Measurements from ENCODE around the gene PRR11.
"Not testable (repeated sequence)": the region's sequence is repeated elsewhere in the genome, so short reads cannot be mapped to it uniquely, and the experiment has no call there.

PRR11 gene

DNA sequence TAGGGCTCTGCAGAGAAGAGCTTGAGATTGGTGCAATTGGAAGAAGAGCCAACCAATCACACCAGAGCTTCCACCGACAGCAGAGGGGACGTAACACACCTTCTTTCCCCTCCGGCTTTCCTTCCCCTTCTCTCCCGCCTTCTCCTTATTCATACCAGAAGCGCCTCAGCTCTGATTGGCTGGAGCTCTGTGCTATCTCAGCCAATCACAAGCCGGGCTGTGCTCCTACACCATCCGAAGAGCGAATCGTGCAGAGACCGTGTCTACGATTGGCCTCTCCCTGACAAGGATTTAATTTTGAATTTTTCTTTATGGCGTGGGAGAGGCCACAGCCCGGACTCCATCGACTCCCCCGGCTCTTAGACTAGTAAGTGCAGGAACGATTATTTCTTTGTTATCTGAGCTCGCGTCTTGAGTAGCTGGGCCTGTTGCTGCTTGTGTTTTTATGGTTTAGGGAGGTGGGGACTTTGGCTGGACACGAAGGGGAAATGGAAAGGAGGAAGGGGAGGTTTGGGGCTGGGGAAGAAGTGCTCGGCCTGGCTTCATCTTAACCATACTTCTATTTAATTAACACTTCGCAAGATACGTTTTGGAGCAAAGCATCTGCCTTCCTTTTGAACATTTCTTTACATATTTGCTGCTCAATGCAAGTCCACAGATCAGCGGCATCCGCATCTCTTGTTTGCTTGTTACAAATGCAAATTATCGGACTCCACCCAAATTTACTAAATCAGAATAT lies at the start of gene PRR11:
PRR11 (plus strand) TSS at position 308 of the 739 bp plus-strand sequence. CDS start 14,007 bp downstream, outside the sequence.
- peak within 1 kb of the TSS; percentile 61 for H3K4me3 ChIP-seq (ENCODE audit: low read depth, low read length)
- peak; percentile 100 for DNase-seq (ENCODE audit: low read depth)

DNA sequence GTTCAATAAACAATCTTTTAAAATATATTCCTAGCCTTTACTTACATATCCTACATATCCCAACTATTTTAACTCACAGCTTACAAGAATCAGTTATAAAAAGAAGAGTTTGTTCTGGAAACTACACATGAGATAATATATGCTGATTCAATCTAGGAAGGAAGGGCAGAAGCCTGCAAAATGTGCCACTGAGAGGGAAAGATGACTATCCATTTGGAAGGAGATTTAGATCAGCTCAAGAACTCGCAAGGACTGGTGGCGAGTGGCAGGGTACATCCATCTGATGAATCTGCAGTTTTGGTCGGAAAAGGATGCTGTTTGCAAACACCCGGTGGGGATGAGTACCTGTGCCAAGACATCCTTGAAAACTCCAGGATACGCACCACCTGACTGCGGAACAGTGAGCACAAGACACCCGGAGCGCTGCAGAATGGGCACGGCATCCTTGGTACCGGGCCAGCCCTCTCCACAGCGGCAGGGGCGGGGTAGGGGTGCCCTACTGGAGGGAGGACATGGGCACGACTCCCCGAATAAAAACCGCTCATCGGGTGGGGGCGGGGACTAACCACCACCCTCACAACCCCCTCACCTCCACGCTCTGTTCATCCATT lies 49.6 kb upstream of the PRR11 start:
- peak overlapping the region; percentile 90 for H3K4me3 ChIP-seq (ENCODE audit: low read depth, low read length)
- DNase-seq (ENCODE audit: low read depth) = no peak

DNA sequence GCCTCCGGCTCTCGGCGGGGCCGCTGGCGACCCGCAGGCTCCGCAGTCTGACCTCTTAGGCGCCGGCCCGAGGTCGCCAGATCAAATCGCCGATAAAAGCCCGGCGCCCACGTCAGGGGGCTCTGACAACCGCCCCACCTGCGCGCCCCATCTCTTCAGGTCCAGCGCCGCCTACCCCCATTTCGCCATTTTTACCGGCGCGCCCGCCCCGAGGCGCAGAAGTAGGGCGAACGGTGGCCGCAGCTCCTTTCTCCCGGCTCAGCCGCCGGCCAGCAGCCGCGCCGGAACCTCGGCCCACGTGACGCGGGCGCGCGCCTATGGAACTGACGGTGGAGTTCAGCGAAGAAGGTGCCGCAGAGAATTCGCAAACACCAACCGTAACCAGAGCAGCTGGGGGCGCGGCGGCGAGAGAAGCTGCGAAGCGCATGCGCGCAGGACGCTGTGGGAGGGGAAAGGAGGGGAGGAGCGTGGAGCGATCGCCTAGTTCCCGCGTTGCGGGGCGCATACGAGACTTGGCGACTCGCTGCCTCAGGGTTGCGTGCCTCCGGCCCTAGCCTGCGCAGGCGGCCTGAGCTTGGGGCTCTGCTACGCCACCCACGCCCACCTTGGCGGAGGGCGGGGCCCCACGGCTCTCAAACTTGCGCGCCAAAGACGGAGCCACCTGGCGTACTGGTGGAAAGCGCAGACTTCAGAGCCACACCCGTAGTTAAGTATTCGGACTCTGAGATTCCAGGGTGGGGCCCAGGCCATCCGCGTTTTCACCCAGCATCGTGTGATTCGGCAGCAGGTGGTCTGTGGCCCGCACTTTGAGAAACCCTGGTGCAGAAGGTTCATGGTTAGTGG lies 48.9 kb upstream of the PRR11 start, which contains the start of gene TRIM37:
TRIM37 (minus strand) TSS at position 418 of the 843 bp plus-strand sequence. CDS start 419 bp downstream, outside the sequence.
- peak; percentile 95 for DNase-seq (ENCODE audit: low read depth)
- H3K4me3 ChIP-seq (ENCODE audit: low read depth, low read length) = peak within 1 kb of the TSS; percentile 90

DNA sequence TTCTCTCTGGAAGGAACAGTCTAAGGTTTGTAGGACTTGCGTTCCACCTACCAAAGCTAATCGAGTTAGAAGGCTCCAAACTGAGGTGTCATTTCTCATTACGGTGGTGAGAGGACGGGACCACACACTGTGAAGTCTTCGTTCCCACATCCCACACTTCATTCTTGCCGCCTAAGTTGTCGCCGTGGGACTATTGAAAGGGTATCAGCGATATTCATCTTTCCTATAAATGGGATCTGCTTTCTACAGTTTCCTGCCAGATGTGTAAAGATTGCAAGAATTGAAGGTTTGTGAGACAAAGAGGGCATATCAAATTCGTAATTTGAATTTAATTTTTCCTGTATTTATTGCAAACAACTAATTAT lies 48.3 kb upstream of the PRR11 start:
- DNase-seq (ENCODE audit: low read depth) = no peak
- H3K4me3 ChIP-seq (ENCODE audit: low read depth, low read length) = peak overlapping the region; percentile 90

DNA sequence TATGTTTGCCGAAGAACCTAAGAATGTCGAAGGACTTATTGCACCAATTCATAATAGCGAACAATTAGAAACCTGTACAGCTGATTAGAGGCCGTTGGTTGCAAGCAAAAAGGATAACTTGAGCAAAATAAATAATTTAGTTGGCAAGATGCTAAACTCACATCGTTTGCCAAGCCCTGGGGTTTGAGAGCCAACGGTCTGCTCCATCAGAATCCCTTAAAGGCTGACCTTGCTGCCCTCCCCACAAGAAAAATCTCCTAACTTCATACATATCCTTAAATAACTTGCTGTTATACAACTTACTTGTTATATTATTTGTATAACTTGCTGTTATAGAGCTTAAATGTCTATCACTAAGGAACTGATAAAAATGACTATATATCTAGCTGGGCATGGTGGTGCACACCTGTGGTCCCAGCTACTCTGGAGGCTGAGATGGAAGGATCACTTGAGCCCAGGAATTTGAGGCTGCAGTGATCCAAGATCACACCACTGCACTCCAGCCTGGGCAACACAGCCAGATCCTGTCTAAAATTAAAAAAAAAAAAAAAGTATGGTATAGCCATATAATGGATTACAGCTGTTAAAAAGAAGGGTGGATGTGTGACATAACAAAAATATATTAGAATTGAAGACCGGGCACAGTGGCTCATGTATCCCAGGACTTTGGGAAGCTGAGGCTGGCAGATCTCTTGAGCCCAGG lies 47.0 kb upstream of the PRR11 start:
- no peak for DNase-seq (ENCODE audit: low read depth)
- H3K4me3 ChIP-seq (ENCODE audit: low read depth, low read length) = no peak overlapping the region

DNA sequence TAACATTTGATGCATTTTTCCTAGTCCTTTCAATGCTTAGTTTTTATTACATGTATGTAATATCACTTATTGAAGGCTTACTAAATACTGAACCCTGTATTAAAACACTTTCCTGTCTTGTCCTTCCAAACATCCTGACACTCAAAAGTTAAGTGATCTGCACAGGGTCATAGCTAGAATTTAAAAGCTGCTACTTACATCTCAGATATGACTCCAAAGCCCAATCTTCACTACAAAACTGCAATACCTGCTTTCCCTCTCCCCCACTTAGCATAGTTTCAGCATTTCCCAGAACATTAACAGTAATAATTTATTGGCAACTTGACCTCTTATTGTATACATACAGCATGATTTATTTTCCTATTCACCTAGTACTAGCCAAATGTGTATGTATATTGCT lies 44.6 kb upstream of the PRR11 start:
- no peak for DNase-seq (ENCODE audit: low read depth)

DNA sequence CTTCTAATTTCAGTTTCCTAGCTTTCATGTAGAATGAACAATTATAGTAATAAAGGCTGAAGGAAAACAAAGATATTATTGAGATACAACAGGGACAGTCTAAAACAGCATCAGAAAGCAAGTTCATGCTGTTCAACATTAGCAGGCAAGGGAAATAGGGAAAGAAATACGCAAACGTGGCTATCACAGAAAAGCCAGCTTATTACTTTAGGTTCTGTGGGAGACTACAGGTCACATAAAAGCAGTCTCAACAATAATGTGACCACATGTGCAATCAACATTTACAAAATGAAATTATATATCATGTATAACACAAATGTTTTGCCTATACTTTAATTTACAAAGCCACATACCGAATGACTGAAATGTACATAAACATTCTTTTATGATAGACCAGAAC lies 44.0 kb upstream of the PRR11 start:
- no peak overlapping the region for H3K4me3 ChIP-seq (ENCODE audit: low read depth, low read length)
- DNase-seq (ENCODE audit: low read depth) = no peak

More for the DNA sequence above, 44.6 kb upstream of the PRR11 start:
- no peak overlapping the region for H3K4me3 ChIP-seq (ENCODE audit: low read depth, low read length)

DNA sequence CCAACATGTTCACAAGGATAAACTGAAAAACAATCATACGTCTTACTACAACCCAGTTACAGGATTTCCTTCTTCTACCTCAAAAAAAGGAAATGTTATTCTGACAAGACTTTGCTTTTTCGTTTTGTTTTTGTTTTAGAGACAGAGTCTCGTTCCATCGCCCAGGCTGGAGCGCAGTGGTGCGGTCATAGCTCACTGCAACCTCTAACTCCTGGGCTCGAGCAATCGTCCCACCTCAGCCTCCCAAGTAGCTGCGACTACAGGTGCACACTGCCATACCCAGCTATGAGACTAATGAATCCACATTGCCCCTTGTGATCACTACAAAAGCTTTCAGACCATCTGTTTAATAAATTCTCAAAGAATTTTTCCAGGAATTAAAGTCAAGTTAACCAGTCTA lies 40.1 kb upstream of the PRR11 start:
- no peak overlapping the region for H3K4me3 ChIP-seq (ENCODE audit: low read depth, low read length)

DNA sequence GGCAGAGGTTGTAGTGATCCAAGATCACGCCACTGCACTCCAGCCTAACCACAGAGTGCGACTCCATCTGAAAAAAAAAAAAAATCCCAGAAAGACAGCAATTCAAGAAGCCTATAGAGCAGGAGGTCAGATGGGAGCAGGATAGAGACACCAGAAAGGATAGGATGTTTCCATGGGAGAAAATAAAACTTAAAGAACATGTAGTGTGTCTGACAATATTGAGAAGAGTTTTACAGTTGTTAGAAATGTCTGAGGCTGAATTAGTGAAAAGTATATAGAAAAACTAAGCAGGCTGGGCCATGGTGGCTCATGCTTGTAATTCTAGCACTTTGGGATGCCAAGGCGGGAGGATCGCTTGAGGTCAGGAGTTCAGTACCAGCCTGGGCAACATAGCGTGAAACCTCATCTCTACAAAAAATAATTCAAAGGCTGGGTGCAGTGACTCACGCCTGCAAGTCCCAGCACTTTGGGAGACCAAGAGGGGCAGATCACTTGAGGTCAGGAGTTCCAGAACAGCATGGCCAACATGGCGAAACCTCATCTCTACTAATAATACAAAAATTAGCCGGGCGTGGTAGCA lies 33.6 kb upstream of the PRR11 start:
- DNase-seq (ENCODE audit: low read depth) = no peak
- no peak overlapping the region for H3K4me3 ChIP-seq (ENCODE audit: low read depth, low read length)

More for the DNA sequence above, 40.1 kb upstream of the PRR11 start:
- DNase-seq (ENCODE audit: low read depth) = no peak

DNA sequence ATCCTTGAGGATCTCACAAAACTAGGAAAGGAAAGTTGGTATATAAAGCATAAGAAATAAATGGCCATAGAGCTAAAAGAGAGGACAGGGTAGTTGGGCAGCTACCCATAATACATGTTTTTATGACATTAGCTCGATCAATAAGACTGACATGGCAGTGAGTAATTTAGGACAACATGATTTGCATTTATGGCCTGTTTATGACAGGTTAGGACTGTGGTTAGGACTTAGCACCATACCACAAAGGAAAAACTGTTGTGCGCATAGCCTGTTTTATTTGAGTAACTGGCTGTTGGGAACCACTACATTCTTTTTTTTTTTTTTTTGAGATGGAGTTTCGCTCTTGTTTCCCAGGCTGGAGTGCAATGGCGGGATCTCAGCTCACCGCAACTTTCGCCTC lies 30.9 kb upstream of the PRR11 start:
- no peak for DNase-seq (ENCODE audit: low read depth)
- no peak overlapping the region for H3K4me3 ChIP-seq (ENCODE audit: low read depth, low read length)

DNA sequence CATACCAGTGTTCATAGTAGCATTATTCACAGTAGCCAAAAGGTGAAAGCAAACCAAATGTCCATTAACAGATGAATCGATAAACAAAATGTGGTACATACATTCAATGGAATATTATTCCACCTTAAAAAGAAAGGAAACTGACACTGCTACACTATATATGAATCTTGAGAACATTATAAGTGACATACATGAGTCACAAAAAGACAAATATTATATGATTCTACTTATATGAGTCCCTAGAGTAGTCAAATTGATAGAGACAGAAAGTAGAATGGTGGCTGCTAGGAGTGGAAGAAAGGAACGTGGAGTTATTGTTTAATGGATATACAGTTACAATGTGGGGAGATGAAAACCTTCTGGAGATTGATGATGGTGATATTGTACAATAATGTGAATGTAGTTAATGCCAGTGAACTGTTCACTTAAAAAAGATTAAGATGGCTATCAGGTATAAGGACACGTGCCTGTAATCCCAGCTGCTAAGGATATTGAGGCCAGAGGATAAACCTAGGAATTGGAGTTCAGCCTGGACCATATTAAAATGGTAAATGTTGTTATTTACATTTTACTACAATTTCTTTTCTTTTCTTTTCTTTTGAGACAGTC lies 28.6 kb upstream of the PRR11 start:
- no peak for DNase-seq (ENCODE audit: low read depth)

DNA sequence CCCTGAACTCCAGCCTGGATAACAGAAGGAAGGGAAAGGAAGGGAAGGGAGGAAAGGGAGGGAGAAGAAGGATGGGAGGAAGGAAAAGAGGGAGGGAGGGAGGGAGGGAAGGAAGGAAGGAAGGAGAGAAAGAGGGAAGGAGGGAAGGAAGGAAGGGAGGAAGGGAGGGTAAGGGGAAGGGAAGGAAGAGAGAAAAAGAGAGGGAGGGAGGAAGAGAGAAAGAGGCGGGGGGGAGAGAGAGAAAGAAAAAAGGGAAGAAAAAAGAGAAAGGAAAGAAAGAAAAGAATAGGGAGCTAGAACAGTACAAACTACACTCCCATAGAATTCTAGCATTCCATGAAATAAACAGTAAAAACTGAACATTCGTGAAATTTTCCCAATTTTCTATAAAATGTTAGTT lies 25.7 kb upstream of the PRR11 start:
- no peak for DNase-seq (ENCODE audit: low read depth)

More for the DNA sequence above, 28.6 kb upstream of the PRR11 start:
- H3K4me3 ChIP-seq (ENCODE audit: low read depth, low read length) = no peak overlapping the region

DNA sequence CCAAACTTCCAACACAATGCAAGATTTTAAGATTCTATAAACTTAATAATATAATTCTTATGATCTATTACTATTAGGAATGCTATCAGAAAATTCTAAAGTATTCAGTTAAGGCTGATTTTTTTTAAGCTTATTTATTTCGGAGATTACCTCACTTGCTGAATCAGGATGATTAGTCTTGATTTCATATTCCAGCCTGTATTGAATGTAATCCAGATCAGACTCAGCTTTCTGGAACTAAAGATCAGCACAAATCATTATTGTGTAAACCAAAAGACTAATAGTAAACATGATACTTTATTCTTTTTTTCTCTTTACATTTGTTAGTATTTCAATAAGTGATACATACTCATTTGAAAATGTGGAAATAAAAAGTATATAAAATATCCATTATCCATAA lies 24.4 kb upstream of the PRR11 start:
- DNase-seq (ENCODE audit: low read depth) = no peak
- no peak overlapping the region for H3K4me3 ChIP-seq (ENCODE audit: low read depth, low read length)

More for the DNA sequence above, 25.7 kb upstream of the PRR11 start:
- H3K4me3 ChIP-seq (ENCODE audit: low read depth, low read length) = no peak overlapping the region

DNA sequence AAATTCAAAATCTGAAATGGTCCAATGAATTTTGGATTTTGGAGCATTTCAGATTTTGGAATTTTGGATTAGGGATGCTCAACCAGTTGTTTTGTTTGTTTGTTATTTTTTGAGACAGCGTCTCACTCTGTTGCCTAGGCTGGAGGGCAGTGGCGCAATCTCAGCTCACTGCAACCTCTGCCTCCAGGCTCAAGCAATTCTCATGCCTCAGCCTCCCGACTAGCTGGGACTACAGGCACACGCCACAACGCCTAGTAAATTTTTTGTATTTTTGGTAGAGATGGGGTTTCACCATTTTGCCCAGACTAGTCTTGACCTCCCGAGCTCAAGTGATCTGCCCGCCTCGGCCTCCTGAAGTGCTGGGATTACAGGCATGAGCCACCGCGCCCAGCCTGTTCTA lies 17.2 kb upstream of the PRR11 start:
- H3K4me3 ChIP-seq (ENCODE audit: low read depth, low read length); DNase-seq (ENCODE audit: low read depth): not testable (repeated sequence)

DNA sequence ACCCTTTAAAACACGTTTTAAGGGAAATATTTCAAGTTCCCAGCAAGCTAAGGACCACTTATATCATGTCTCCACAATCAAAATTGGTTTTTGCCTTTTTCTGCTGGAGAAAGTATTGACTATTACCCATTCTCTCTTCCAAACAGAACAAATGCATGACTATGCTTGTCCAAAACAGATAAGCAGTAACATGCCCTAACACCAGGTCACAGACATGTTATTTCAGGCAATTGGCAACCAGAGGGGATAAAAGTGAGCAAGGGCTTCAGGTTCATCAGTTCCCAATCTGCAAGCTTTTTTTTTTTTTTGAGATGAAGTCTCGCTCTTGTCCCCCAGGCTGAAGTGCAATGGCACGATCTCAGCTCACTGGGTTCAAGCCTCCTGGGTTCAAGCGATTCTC lies 15.6 kb upstream of the PRR11 start:
- DNase-seq (ENCODE audit: low read depth) = no peak

DNA sequence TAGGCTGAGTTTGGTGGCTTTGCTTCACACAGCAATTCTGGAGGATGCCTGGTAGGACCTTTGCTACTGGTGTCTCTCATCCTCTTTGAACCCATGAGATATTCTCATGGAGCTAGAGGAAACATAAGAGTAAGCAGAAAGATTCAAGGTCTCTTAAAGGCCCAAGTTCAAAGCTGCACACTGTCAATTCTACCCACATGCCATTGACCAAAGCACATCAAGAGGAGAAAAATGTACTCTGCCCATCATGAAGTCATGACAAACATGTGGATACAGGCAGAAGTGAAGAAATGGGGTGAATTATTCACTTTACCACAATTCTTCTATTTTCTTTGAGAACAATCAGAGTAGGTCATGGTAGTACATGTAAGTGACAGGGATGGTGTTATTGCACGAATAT lies 13.7 kb upstream of the PRR11 start:
- H3K4me3 ChIP-seq (ENCODE audit: low read depth, low read length) = no peak overlapping the region
- no peak for DNase-seq (ENCODE audit: low read depth)

More for the DNA sequence above, 15.6 kb upstream of the PRR11 start:
- no peak overlapping the region for H3K4me3 ChIP-seq (ENCODE audit: low read depth, low read length)

DNA sequence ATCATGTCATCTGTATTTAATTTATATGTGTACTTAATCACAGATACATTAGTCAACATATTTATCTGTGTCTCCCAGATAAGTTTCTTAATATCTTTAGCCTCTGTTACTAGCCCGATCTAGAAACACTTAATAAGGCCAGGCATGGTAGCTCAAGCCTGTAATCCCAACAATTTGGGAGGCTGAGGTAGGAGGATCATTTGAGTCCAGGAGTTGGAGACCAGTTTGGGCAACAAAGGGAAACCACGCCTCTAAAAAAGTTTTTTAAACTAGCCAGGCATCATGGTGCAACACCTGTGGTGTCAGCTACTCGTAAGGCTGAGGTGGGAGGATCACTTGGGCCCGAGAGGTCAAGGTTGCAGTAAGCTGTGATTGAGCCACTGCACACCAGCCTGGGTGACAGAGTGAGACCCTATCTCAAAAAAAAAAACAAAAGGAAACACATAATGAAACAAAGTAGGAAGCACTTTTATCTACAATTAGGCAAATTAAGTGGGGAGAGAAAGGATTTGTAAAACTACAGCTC lies 9.9 kb upstream of the PRR11 start:
- no peak for DNase-seq (ENCODE audit: low read depth)
- no peak overlapping the region for H3K4me3 ChIP-seq (ENCODE audit: low read depth, low read length)

DNA sequence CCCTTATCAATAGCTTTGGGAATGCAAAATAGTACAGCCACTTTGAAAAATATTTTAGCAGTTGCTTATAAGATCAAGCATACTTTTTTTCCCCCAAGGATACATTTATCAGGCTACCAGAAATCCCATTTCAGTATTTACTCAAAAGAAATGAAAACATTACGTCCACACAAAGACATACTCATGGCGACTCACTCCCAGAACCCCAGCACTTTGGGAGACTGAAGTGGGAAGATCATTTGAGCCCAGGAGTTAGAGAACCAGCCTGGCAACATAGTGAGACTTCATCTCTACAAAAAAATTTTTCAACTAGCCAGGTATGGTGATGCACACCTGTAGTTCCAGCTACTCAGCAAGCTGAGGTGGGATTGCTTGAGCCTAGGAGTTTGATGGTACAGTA lies 6.5 kb upstream of the PRR11 start:
- DNase-seq (ENCODE audit: low read depth) = no peak
- no peak overlapping the region for H3K4me3 ChIP-seq (ENCODE audit: low read depth, low read length)

Measured in skeletal muscle cell (primary cell).